ENCODE data around the gene RBM20. TPM values are rescaled to one million over a fixed set of nuclear protein-coding genes. Genes with fewer than 3 reads are reported as not detected.

The RBM20 gene
- total RNA-seq, 3 donors from 2014 or later, result 0.48 to 3.1 (median 1.6) TPM

- H3K27me3 ChIP-seq, result no peaks in the 10 kb centered on the region
Measured at GRCh38 chr10:110777017-110777416, 132.9 kb downstream of the RBM20 start.

GRCh38 chr10:110777661-110778060, 133.5 kb downstream of the RBM20 start:
- H3K9me3 ChIP-seq, result no peaks in the 10 kb centered on the region
- H3K4me1 ChIP-seq, result no peaks in the 10 kb centered on the region
- TF ChIP-seq POLR2AphosphoS5 (IDR thresholded peaks at IDR 0.05), result no peak
- TF ChIP-seq, protein P1, sequence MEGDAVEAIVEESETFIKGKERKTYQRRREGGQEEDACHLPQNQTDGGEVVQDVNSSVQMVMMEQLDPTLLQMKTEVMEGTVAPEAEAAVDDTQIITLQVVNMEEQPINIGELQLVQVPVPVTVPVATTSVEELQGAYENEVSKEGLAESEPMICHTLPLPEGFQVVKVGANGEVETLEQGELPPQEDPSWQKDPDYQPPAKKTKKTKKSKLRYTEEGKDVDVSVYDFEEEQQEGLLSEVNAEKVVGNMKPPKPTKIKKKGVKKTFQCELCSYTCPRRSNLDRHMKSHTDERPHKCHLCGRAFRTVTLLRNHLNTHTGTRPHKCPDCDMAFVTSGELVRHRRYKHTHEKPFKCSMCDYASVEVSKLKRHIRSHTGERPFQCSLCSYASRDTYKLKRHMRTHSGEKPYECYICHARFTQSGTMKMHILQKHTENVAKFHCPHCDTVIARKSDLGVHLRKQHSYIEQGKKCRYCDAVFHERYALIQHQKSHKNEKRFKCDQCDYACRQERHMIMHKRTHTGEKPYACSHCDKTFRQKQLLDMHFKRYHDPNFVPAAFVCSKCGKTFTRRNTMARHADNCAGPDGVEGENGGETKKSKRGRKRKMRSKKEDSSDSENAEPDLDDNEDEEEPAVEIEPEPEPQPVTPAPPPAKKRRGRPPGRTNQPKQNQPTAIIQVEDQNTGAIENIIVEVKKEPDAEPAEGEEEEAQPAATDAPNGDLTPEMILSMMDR (IDR thresholded peaks at IDR 0.05), result no peak
- TF ChIP-seq POLR2A (IDR thresholded peaks at IDR 0.05), result no peak
- no peaks in the 10 kb centered on the region for H3K36me3 ChIP-seq
- no peak overlapping the region for H3K4me3 ChIP-seq
- DNase-seq (ENCODE audit: low spot score in 2 of 2), result no peak
- no peak overlapping the region for H3K27ac ChIP-seq
- no peaks in the 10 kb centered on the region for H3K27me3 ChIP-seq
- intact Hi-C loops (cut with DNase I; ENCODE audit: low total_unique reads), result no loop called here

More at GRCh38 chr10:110777017-110777416, 132.9 kb downstream of the RBM20 start:
- H3K9me3 ChIP-seq, result no peaks in the 10 kb centered on the region
- intact Hi-C loops (cut with DNase I; ENCODE audit: low total_unique reads), result no loop called here
- no peak for DNase-seq (ENCODE audit: low spot score in 2 of 2)
- no peak overlapping the region for H3K4me3 ChIP-seq
- no peaks in the 10 kb centered on the region for H3K36me3 ChIP-seq
- H3K4me1 ChIP-seq, result no peaks in the 10 kb centered on the region
- TF ChIP-seq POLR2A (IDR thresholded peaks at IDR 0.05) (no peak), POLR2AphosphoS5 (IDR thresholded peaks at IDR 0.05) (no peak)
- TF ChIP-seq, protein P1 (IDR thresholded peaks at IDR 0.05), result no peak
- H3K27ac ChIP-seq, result no peak overlapping the region

DNA sequence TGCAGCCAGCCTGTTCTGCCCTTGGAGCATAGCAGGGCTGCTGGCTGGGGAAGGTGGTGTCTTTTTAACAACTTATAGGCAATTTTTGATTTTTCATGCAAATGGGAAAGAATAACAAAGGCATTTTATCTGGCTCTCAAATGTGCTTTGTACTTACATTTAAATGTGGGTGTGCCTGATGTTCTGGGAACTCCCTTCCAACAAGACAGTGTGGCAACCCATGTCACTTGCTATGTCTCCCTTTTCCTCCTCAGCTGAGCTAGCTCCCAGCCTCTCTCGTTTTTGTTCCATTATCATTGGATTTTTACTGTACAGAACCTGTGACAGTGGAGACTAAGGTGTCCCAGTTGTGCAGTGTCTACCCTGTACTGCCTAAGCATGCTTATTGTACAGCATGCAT, 134.1 kb downstream of the RBM20 start:
- H3K27ac ChIP-seq, result no peak overlapping the region
- no peak for TF ChIP-seq POLR2AphosphoS5 (IDR thresholded peaks at IDR 0.05)
- no peak for TF ChIP-seq POLR2A (IDR thresholded peaks at IDR 0.05)
- TF ChIP-seq, protein P1 (IDR thresholded peaks at IDR 0.05), result no peak
- no peaks in the 10 kb centered on the region for H3K27me3 ChIP-seq
- H3K4me1 ChIP-seq, result no peaks in the 10 kb centered on the region
- DNase-seq (ENCODE audit: low spot score in 2 of 2), result no peak
- intact Hi-C loops (cut with DNase I; ENCODE audit: low total_unique reads), result no loop called here
- H3K4me3 ChIP-seq, result no peak overlapping the region
- no peaks in the 10 kb centered on the region for H3K9me3 ChIP-seq
- H3K36me3 ChIP-seq, result no peaks in the 10 kb centered on the region

- Histone ChIP-seq H3K9me3 (no peaks in the 10 kb centered on the region), H3K27ac (no peak overlapping the region), H3K27me3 (no peaks in the 10 kb centered on the region), H3K4me1 (no peaks in the 10 kb centered on the region), H3K4me3 (no peak overlapping the region), H3K36me3 (no peaks in the 10 kb centered on the region)
- intact Hi-C loops (cut with DNase I; ENCODE audit: low total_unique reads), result no loop called here
- no peak for DNase-seq (ENCODE audit: low spot score in 2 of 2)
- TF ChIP-seq POLR2A (IDR thresholded peaks at IDR 0.05) (no peak), POLR2AphosphoS5 (IDR thresholded peaks at IDR 0.05) (no peak)
- TF ChIP-seq, protein P1 (IDR thresholded peaks at IDR 0.05), result no peak
Measured at GRCh38 chr10:110779489-110779888, 135.4 kb downstream of the RBM20 start.

- Histone ChIP-seq H3K36me3 (no peaks in the 10 kb centered on the region), H3K27ac (no peak overlapping the region), H3K4me1 (no peaks in the 10 kb centered on the region), H3K9me3 (no peaks in the 10 kb centered on the region), H3K4me3 (no peak overlapping the region), H3K27me3 (no peaks in the 10 kb centered on the region)
- DNase-seq (ENCODE audit: low spot score in 2 of 2), result no peak
- TF ChIP-seq POLR2A (IDR thresholded peaks at IDR 0.05), result no peak
- TF ChIP-seq POLR2AphosphoS5 (IDR thresholded peaks at IDR 0.05), result no peak
- TF ChIP-seq, protein P1 (IDR thresholded peaks at IDR 0.05), result no peak
- intact Hi-C loops (cut with DNase I; ENCODE audit: low total_unique reads), result no loop called here
Measured at GRCh38 chr10:110780704-110781103, 136.6 kb downstream of the RBM20 start.

All from breast epithelium (tissue), 4 donors.